ENCODE results near the gene LRRC32. TPM values are rescaled to one million over a fixed set of nuclear protein-coding genes. Genes with fewer than 3 reads are reported as not detected.

The LRRC32 gene
- total and polyA plus RNA-seq, 9 of the 15 experiments (the other 6 are each of a cell fraction or from before 2014, with no cell fraction given): 0.10 to 0.50 (median 0.19) TPM; not detected in 5

DNA sequence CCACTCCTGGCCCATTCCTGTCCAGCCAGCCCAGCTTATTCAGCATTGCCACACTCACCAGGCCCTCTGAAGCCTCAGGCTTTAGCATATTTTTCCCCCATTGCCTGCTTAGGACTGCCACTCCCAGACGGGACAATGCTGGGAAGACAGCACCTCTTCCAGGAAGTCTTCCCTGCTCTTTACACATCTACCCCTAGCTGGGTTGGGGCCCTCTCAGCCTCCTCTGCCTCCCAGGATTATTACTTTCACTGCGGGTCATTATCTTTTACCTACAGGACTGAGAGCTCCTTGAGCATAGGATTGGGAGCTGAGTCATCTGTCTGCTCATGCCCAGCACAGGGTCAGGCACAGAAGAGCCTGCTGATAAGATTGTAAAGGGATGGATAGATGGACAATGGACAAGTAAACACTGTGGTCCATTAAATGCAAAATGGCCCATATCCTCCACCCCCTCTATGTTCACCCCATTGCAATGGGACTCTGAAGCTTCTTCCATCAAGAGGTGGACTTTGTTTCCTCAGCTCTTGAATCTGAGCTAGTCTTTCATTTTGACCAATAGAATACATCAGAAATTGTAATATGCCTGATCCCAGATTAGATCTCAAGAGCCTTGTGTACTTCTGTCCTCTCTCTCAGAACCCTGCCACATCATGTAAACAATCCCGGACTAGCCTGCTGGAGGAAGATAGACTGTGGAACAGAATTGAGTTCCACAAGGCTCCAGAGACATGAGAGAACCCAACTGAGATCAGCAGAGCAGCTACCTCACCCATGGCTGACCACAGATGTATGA is 32.0 kb upstream of the LRRC32 start (continued):
- TF ChIP-seq, protein P1, sequence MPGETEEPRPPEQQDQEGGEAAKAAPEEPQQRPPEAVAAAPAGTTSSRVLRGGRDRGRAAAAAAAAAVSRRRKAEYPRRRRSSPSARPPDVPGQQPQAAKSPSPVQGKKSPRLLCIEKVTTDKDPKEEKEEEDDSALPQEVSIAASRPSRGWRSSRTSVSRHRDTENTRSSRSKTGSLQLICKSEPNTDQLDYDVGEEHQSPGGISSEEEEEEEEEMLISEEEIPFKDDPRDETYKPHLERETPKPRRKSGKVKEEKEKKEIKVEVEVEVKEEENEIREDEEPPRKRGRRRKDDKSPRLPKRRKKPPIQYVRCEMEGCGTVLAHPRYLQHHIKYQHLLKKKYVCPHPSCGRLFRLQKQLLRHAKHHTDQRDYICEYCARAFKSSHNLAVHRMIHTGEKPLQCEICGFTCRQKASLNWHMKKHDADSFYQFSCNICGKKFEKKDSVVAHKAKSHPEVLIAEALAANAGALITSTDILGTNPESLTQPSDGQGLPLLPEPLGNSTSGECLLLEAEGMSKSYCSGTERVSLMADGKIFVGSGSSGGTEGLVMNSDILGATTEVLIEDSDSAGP (CRISPR knock-in tag; IDR thresholded peaks at IDR 0.05): no peak
- TF ChIP-seq ZNF124 (CRISPR knock-in tag; IDR thresholded peaks at IDR 0.05): no peak
- TF ChIP-seq CHD7 (IDR thresholded peaks at IDR 0.05; ENCODE audit: low read depth, low read length): no peak
- no peak for TF ChIP-seq TCFL5 (CRISPR knock-in tag; conservative IDR thresholded peaks at IDR 0.05)
- no peak for TF ChIP-seq PPARD (CRISPR knock-in tag; IDR thresholded peaks at IDR 0.05)
- TF ChIP-seq, protein P2, sequence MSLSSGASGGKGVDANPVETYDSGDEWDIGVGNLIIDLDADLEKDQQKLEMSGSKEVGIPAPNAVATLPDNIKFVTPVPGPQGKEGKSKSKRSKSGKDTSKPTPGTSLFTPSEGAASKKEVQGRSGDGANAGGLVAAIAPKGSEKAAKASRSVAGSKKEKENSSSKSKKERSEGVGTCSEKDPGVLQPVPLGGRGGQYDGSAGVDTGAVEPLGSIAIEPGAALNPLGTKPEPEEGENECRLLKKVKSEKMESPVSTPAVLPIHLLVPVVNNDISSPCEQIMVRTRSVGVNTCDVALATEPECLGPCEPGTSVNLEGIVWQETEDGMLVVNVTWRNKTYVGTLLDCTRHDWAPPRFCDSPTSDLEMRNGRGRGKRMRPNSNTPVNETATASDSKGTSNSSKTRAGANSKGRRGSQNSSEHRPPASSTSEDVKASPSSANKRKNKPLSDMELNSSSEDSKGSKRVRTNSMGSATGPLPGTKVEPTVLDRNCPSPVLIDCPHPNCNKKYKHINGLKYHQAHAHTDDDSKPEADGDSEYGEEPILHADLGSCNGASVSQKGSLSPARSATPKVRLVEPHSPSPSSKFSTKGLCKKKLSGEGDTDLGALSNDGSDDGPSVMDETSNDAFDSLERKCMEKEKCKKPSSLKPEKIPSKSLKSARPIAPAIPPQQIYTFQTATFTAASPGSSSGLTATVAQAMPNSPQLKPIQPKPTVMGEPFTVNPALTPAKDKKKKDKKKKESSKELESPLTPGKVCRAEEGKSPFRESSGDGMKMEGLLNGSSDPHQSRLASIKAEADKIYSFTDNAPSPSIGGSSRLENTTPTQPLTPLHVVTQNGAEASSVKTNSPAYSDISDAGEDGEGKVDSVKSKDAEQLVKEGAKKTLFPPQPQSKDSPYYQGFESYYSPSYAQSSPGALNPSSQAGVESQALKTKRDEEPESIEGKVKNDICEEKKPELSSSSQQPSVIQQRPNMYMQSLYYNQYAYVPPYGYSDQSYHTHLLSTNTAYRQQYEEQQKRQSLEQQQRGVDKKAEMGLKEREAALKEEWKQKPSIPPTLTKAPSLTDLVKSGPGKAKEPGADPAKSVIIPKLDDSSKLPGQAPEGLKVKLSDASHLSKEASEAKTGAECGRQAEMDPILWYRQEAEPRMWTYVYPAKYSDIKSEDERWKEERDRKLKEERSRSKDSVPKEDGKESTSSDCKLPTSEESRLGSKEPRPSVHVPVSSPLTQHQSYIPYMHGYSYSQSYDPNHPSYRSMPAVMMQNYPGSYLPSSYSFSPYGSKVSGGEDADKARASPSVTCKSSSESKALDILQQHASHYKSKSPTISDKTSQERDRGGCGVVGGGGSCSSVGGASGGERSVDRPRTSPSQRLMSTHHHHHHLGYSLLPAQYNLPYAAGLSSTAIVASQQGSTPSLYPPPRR (CRISPR knock-in tag; IDR thresholded peaks at IDR 0.05; ENCODE audit: borderline replicate concordance): peak; percentile 45; the same call in 1 of the 2 replicates
